OCI-LY7 (cell line): Measurements from ENCODE around the gene RAD51B. TPM values are rescaled to one million over a fixed set of nuclear protein-coding genes. Genes with fewer than 3 reads are reported as not detected.
"Not testable (repeated sequence)": the region's sequence is repeated elsewhere in the genome, so short reads cannot be mapped to it uniquely, and the experiment has no call there.

Source experiments
- BruUV-seq: library from RNA; stranded (reverse); fragments of 400-500 nt; replicated peaks from 2 replicates; lab custom pipeline; 2021; lab: Mats Ljungman, UMichigan
- CTCF ChIA-PET: fragments of 300-600 bp; sonication (Branson Sonifier 250); formaldehyde crosslinking; loops from one replicate; lab custom pipeline; 2022; ENCODE audit warnings: antibody characterized with exemption; ENCODE audit not compliant: unreplicated experiment; lab: Charles Lee
- POLR2A ChIA-PET: fragments of 300-600 bp; sonication (Branson Sonifier 250); formaldehyde crosslinking; loops from one replicate; lab custom pipeline; 2022; ENCODE audit warnings: antibody characterized with exemption; lab: Charles Lee
- DNase-seq: peaks from one replicate; pipeline ENCODE4 v3.0.0-alpha.2; 2015; ENCODE audit warnings: low spot score
- H2AFZ ChIP-seq: fragments of 200-600 bp; sonication (generic), shearing (Covaris generic); 2 replicates; pipeline ENCODE4 v1.6.1; 2014; ENCODE audit warnings: mild to moderate bottlenecking, antibody characterized with exemption, low read length, moderate library complexity
- H3K27ac ChIP-seq: fragments of 200-600 bp; sonication (generic); 2 replicates; pipeline ENCODE4 v1.5.1; 2014; ENCODE audit warnings: mixed run types, low read depth, mild to moderate bottlenecking, moderate library complexity, low read length, inconsistent platforms; ENCODE audit not compliant: poor library complexity, severe bottlenecking
- H3K36me3 ChIP-seq: fragments of 200-600 bp; sonication (generic); 2 replicates; pipeline ENCODE4 v1.6.1; 2014; ENCODE audit warnings: mild to moderate bottlenecking, antibody characterized with exemption, low read length, moderate library complexity, mixed read lengths; ENCODE audit not compliant: insufficient read depth
- H3K4me1 ChIP-seq: fragments of 200-600 bp; sonication (generic); 2 replicates; pipeline ENCODE4 v1.5.1; 2014; ENCODE audit warnings: mild to moderate bottlenecking, low read length; ENCODE audit not compliant: insufficient read depth, poor library complexity, severe bottlenecking
- H3K4me2 ChIP-seq: fragments of 200-600 bp; sonication (generic); 2 replicates; pipeline ENCODE4 v1.6.1; 2014; ENCODE audit warnings: mild to moderate bottlenecking, low read length
- H3K4me3 ChIP-seq: fragments of 200-600 bp; sonication (generic); 2 replicates; pipeline ENCODE4 v1.5.1; 2014; ENCODE audit warnings: mild to moderate bottlenecking, low read depth, low read length; ENCODE audit not compliant: poor library complexity, severe bottlenecking
- H3K79me2 ChIP-seq: fragments of 200-600 bp; sonication (generic); 2 replicates; pipeline ENCODE4 v1.6.1; 2016; ENCODE audit warnings: low read depth, mild to moderate bottlenecking, low read length, moderate library complexity, mixed read lengths; ENCODE audit not compliant: insufficient read depth
- H3K9me2 ChIP-seq: fragments of 200-600 bp; sonication (generic); 2 replicates; pipeline ENCODE4 v1.6.1; 2016; ENCODE audit warnings: mild to moderate bottlenecking, low read length, mixed read lengths; ENCODE audit not compliant: insufficient read depth
- H3K9me3 ChIP-seq: fragments of 200-600 bp; sonication (generic); 2 replicates; pipeline ENCODE4 v1.6.1; 2014; ENCODE audit warnings: mild to moderate bottlenecking, mixed run types, low read length, mixed read lengths
- H4K20me1 ChIP-seq: fragments of 200-600 bp; sonication (generic); 2 replicates; pipeline ENCODE4 v1.6.1; 2014; ENCODE audit warnings: mild to moderate bottlenecking, antibody characterized with exemption, low read length, moderate library complexity, mixed read lengths; ENCODE audit not compliant: insufficient read depth
- EZH2phosphoT487 ChIP-seq: fragments of 200-600 bp; sonication (generic); IDR thresholded peaks from 2 replicates; pipeline ENCODE4 v1.6.1; 2018; ENCODE audit warnings: low read depth, borderline replicate concordance, mild to moderate bottlenecking, mixed run types, antibody characterized with exemption, low read length, moderate library complexity, mixed read lengths
- intact Hi-C: fragments of 100-400 bp; cut with micrococcal nuclease; formaldehyde crosslinking; loops from one replicate; pipeline ENCODE4 v1.10.0; 2022; ENCODE audit not compliant: unreplicated experiment
- total RNA-seq, 2 experiments: library from RNA; depleted of rRNA in 1 of 2; stranded (reverse); fragments of >200 nt in 1 of 2; shearing (Covaris generic) in 1 of 2; gene quantifications; 2 replicates each; pipeline ENCODE4 v1.2.3, GENCODE V29; 2014 to 2022
- TF ChIP-seq, protein P1 (sequence below): fragments of 200-600 bp; sonication (generic); conservative IDR thresholded peaks from 2 replicates; pipeline ENCODE4 v1.5.1; 2014; ENCODE audit warnings: mild to moderate bottlenecking, antibody characterized with exemption, low read length, moderate library complexity, mixed read lengths

RAD51B gene
- total RNA-seq, 2 experiments from 2014 or later, result 41.4 to 89.9 TPM

DNA sequence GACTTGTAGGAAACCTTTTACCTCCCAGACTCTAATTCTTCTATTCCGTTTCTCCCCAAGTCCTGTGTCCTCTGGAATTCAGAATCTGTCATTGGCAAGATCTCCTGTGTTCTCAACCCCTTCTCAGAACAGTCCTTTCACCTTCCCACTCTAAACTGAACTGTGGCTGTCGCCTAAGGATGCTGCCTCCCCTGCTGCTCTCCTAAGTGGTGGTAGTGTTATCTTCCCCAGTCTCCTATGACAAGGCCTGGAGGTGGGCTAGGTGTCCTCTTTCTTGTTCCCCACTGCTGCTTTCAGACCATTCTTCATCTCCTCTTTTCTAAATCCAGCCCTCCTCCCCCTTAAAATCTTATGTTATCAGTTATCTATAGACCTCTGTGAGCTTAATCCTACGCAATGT, 397.4 kb downstream of the RAD51B start:
- TF ChIP-seq EZH2phosphoT487, result no peak
- H2AFZ ChIP-seq, result no peak overlapping the region
- ChIA-PET POLR2A (no interaction called here), CTCF (no interaction called here)
- no peak overlapping the region for H3K4me3 ChIP-seq
- H3K9me2 ChIP-seq, result no peaks in the 10 kb centered on the region
- no peaks in the 10 kb centered on the region for H3K79me2 ChIP-seq
- intact Hi-C loops, result no loop called here
- H3K4me1 ChIP-seq, result no peaks in the 10 kb centered on the region
- H3K4me2 ChIP-seq, result no peak overlapping the region
- DNase-seq, result no peak
- H3K9me3 ChIP-seq, result no peaks in the 10 kb centered on the region
- BruUV-seq, result no TSS peak
- H3K36me3 ChIP-seq, result no peaks in the 10 kb centered on the region
- H3K27ac ChIP-seq, result no peak overlapping the region
- no peaks in the 10 kb centered on the region for H4K20me1 ChIP-seq

DNA sequence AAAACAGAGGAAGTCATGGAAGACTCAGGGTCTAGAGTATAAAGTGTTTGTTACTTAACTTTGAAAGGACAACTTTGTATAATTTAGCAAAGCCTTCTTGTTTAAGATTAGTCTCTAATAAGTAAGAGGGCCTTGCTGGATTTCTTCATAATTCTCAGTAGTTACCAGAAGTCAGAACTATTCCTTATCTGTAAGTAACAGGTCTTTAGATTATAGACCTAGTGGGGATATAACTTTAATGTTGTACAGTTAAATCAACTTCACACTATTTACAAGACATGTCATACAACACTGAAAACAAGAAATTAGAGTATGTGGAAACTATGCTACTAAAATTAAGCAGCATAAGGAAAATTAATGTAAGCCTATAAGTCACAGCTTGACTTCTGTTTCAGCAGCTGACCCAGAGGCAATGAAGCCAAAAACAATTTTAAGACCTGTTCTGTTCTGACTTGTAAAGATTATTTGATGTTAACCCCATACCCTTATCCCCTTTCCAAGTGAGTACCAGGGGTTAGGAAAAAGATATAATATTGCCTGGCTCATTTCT, 398.3 kb downstream of the RAD51B start:
- no peaks in the 10 kb centered on the region for H3K36me3 ChIP-seq
- intact Hi-C loops, result no loop called here

DNA sequence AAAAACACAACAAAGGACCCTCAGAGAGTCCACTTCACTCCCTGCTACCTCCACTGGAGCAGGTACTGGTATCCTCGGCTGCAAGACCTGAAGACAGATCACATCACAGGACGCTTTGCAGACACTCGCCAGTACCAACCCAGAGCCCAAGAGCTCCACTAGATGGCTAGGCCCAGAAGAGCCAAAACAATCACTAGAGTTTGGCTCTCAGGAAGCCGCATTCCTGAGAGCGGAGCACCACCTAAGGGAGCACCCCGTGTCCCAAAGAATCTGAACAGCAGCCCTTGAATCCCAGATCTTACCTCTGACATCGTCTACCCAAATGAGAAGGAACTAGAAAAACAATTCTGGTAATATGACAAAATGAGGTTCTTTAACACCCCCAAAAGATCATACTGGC, 399.8 kb downstream of the RAD51B start:
- TF ChIP-seq, protein P1, sequence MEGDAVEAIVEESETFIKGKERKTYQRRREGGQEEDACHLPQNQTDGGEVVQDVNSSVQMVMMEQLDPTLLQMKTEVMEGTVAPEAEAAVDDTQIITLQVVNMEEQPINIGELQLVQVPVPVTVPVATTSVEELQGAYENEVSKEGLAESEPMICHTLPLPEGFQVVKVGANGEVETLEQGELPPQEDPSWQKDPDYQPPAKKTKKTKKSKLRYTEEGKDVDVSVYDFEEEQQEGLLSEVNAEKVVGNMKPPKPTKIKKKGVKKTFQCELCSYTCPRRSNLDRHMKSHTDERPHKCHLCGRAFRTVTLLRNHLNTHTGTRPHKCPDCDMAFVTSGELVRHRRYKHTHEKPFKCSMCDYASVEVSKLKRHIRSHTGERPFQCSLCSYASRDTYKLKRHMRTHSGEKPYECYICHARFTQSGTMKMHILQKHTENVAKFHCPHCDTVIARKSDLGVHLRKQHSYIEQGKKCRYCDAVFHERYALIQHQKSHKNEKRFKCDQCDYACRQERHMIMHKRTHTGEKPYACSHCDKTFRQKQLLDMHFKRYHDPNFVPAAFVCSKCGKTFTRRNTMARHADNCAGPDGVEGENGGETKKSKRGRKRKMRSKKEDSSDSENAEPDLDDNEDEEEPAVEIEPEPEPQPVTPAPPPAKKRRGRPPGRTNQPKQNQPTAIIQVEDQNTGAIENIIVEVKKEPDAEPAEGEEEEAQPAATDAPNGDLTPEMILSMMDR, result no peak
- TF ChIP-seq EZH2phosphoT487, result no peak
- H3K9me3 ChIP-seq, result no peaks in the 10 kb centered on the region
- no peak overlapping the region for H3K4me2 ChIP-seq
- H3K27ac ChIP-seq, result no peak overlapping the region
- CTCF ChIA-PET, result no interaction called here
- H3K36me3 ChIP-seq, result no peaks in the 10 kb centered on the region
- H3K79me2 ChIP-seq, result no peaks in the 10 kb centered on the region
- H3K4me3 ChIP-seq, result no peak overlapping the region
- H3K4me1 ChIP-seq, result no peaks in the 10 kb centered on the region
- POLR2A ChIA-PET, result interaction anchor here (0.8 kb wide), 1 partner anchor 27 kb away, joined by 4 read pairs; no protein-coding TSS in a partner anchor
- H4K20me1 ChIP-seq, result no peaks in the 10 kb centered on the region
- no peak for DNase-seq
- intact Hi-C loops, result no loop called here
- BruUV-seq, result no TSS peak
- no peak overlapping the region for H2AFZ ChIP-seq
- no peaks in the 10 kb centered on the region for H3K9me2 ChIP-seq

More for the DNA sequence above, 398.3 kb downstream of the RAD51B start:
- Histone ChIP-seq H3K4me1 (no peaks in the 10 kb centered on the region), H4K20me1 (no peaks in the 10 kb centered on the region), H2AFZ (no peak overlapping the region), H3K9me2 (no peaks in the 10 kb centered on the region), H3K4me2 (no peak overlapping the region), H3K79me2 (no peaks in the 10 kb centered on the region), H3K27ac (no peak overlapping the region), H3K4me3 (no peak overlapping the region), H3K9me3 (no peaks in the 10 kb centered on the region)
- no peak for TF ChIP-seq EZH2phosphoT487
- TF ChIP-seq, protein P1, result no peak
- ChIA-PET CTCF (no interaction called here), POLR2A (no interaction called here)
- DNase-seq, result no peak
- BruUV-seq, result no TSS peak

DNA sequence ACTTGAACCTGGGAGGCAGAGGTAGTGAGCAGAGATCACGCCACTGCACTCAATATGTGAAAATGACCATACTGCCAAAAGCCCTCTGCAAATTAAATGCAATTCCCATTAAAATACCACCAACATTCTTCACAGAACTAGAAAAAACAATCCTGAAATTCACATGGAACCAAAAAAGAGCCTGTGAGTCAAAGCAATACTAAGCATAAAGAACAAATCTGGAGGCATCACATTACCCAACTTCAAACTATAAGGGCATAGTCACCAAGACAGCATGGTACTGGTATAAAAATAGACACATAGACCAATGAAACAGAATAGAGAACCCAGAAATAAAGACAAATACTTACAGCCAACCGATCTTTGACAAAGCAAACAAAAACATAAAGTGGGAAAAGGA, 401.5 kb downstream of the RAD51B start:
- H3K9me3 ChIP-seq, H3K27ac ChIP-seq, H3K36me3 ChIP-seq, H3K9me2 ChIP-seq, CTCF ChIA-PET, H4K20me1 ChIP-seq, H3K4me1 ChIP-seq, H2AFZ ChIP-seq, H3K79me2 ChIP-seq, POLR2A ChIA-PET, BruUV-seq, H3K4me2 ChIP-seq, H3K4me3 ChIP-seq, intact Hi-C loops, DNase-seq: not testable (repeated sequence)
